ENCODE results near the gene DISC1. TPM values are rescaled to one million over a fixed set of nuclear protein-coding genes. Genes with fewer than 3 reads are reported as not detected.

DISC1 gene
- total and polyA plus RNA-seq, 7 experiments from 2014 or later, result 7.8 to 33.8 (median 17.1) TPM

GRCh38 chr1:231714440-231714839 lies 87.8 kb downstream of the DISC1 start:
- ATAC-seq, result no peak
- Mint-ChIP-seq H3K9me3 (peaks cover 1 to 10% (median 6%) of the 10 kb centered on the region in 11 donors), H3K27me3 (no peaks in the 10 kb centered on the region), H3K4me1 (peaks cover 0 to 16% (median 0%) of the 10 kb centered on the region in 7 donors), H3K4me3 (no peak overlapping the region), H3K36me3 (peaks cover 13 to 69% (median 56%) of the 10 kb centered on the region in 5 donors), H3K27ac (no peak overlapping the region)
- CTCF ChIA-PET, result no interaction called here
- no peak for DNase-seq
- POLR2A ChIA-PET, result no interaction called here
- peaks cover 0 to 10% (median 5%) of the 10 kb centered on the region in 3 experiments for H3K9me3 ChIP-seq (ENCODE audit: control insufficient read depth in 2 of 3, low read length in 3 of 3)
- peaks cover 0 to 11% (median 6%) of the 10 kb centered on the region in 3 experiments for H3K36me3 ChIP-seq (ENCODE audit: control insufficient read depth in 2 of 3, insufficient read depth in 3 of 3, low read length in 3 of 3)
- intact Hi-C loops (cut with micrococcal nuclease), result no loop called here
- no peak overlapping the region for H3K4me3 ChIP-seq (ENCODE audit: low read length)
- no peaks in the 10 kb centered on the region for H3K4me1 ChIP-seq (ENCODE audit: control insufficient read depth in 2 of 2, insufficient read depth in 2 of 2, low read length in 2 of 2)
- H3K27ac ChIP-seq (ENCODE audit: low read depth, low read length), result no peak overlapping the region
- H3K27me3 ChIP-seq (ENCODE audit: control insufficient read depth in 2 of 2, insufficient read depth in 2 of 2, low read length in 2 of 2), result no peaks in the 10 kb centered on the region

- no peak overlapping the region for H3K4me3 ChIP-seq (ENCODE audit: low read length)
- DNase-seq (no peak), ATAC-seq (no peak)
- H3K4me1 Mint-ChIP-seq, result peaks cover 0 to 13% (median 0%) of the 10 kb centered on the region in 7 donors
- H3K36me3 ChIP-seq (ENCODE audit: control insufficient read depth in 2 of 3, insufficient read depth in 3 of 3, low read length in 3 of 3), result peaks cover 0 to 8% (median 6%) of the 10 kb centered on the region in 3 experiments
- intact Hi-C loops (cut with micrococcal nuclease), result no loop called here
- POLR2A ChIA-PET, result no interaction called here
- H3K9me3 ChIP-seq (ENCODE audit: control insufficient read depth in 2 of 3, low read length in 3 of 3), result peaks cover 0 to 10% (median 5%) of the 10 kb centered on the region in 3 experiments
- H3K36me3 Mint-ChIP-seq, result peaks cover 10 to 65% (median 47%) of the 10 kb centered on the region in 5 donors
- H3K4me3 Mint-ChIP-seq, result no peak overlapping the region
- no peaks in the 10 kb centered on the region for H3K27me3 ChIP-seq (ENCODE audit: control insufficient read depth in 2 of 2, insufficient read depth in 2 of 2, low read length in 2 of 2)
- H3K27ac ChIP-seq (ENCODE audit: low read depth, low read length), result no peak overlapping the region
- H3K9me3 Mint-ChIP-seq, result peaks cover 1 to 10% (median 6%) of the 10 kb centered on the region in 11 donors
- no peaks in the 10 kb centered on the region for H3K27me3 Mint-ChIP-seq
- no peaks in the 10 kb centered on the region for H3K4me1 ChIP-seq (ENCODE audit: control insufficient read depth in 2 of 2, insufficient read depth in 2 of 2, low read length in 2 of 2)
- peak overlapping the region in 1 of 9 donors; percentile 14 for H3K27ac Mint-ChIP-seq
- CTCF ChIA-PET, result no interaction called here
Observed at GRCh38 chr1:231715816-231716722, 89.5 kb downstream of the DISC1 start.

GRCh38 chr1:231716879-231717278 lies 90.3 kb downstream of the DISC1 start:
- CTCF ChIA-PET, result no interaction called here
- Mint-ChIP-seq H3K9me3 (peaks cover under 1 to 10% (median 6%) of the 10 kb centered on the region in 11 donors), H3K27me3 (no peaks in the 10 kb centered on the region), H3K4me3 (no peak overlapping the region), H3K4me1 (peaks cover 0 to 13% (median 0%) of the 10 kb centered on the region in 7 donors), H3K27ac (no peak overlapping the region), H3K36me3 (peaks cover 10 to 65% (median 46%) of the 10 kb centered on the region in 5 donors)
- POLR2A ChIA-PET, result no interaction called here
- Histone ChIP-seq H3K27ac (ENCODE audit: low read depth, low read length) (no peak overlapping the region), H3K36me3 (ENCODE audit: control insufficient read depth in 2 of 3, insufficient read depth in 3 of 3, low read length in 3 of 3) (peaks cover 0 to 8% (median 4%) of the 10 kb centered on the region in 3 experiments), H3K27me3 (ENCODE audit: control insufficient read depth in 2 of 2, insufficient read depth in 2 of 2, low read length in 2 of 2) (no peaks in the 10 kb centered on the region), H3K9me3 (ENCODE audit: control insufficient read depth in 2 of 3, low read length in 3 of 3) (peaks cover 0 to 10% (median 5%) of the 10 kb centered on the region in 3 experiments), H3K4me1 (ENCODE audit: control insufficient read depth in 2 of 2, insufficient read depth in 2 of 2, low read length in 2 of 2) (no peaks in the 10 kb centered on the region), H3K4me3 (ENCODE audit: low read length) (no peak overlapping the region)
- ATAC-seq (no peak), DNase-seq (no peak)
- intact Hi-C loops (cut with micrococcal nuclease), result no loop called here

- intact Hi-C loops (cut with micrococcal nuclease), result no loop called here
- Histone ChIP-seq H3K27ac (ENCODE audit: low read depth, low read length) (no peak overlapping the region), H3K36me3 (ENCODE audit: control insufficient read depth in 2 of 3, insufficient read depth in 3 of 3, low read length in 3 of 3) (no peaks in the 10 kb centered on the region), H3K27me3 (ENCODE audit: control insufficient read depth in 2 of 2, insufficient read depth in 2 of 2, low read length in 2 of 2) (no peaks in the 10 kb centered on the region), H3K4me3 (ENCODE audit: low read length) (no peak overlapping the region), H3K9me3 (ENCODE audit: control insufficient read depth in 2 of 3, low read length in 3 of 3) (no peaks in the 10 kb centered on the region), H3K4me1 (ENCODE audit: control insufficient read depth in 2 of 2, insufficient read depth in 2 of 2, low read length in 2 of 2) (no peaks in the 10 kb centered on the region)
- H3K36me3 Mint-ChIP-seq, result peaks cover 4 to 57% (median 51%) of the 10 kb centered on the region in 5 donors
- H3K4me1 Mint-ChIP-seq, result peaks cover 0 to 9% (median 3%) of the 10 kb centered on the region in 7 donors
- POLR2A ChIA-PET, result no interaction called here
- no peaks in the 10 kb centered on the region for H3K27me3 Mint-ChIP-seq
- no peak overlapping the region for H3K27ac Mint-ChIP-seq
- no peak overlapping the region for H3K4me3 Mint-ChIP-seq
- ATAC-seq (no peak), DNase-seq (no peak)
- H3K9me3 Mint-ChIP-seq, result peaks cover 0 to 2% (median 0%) of the 10 kb centered on the region in 11 donors
- CTCF ChIA-PET, result no interaction called here
Observed at GRCh38 chr1:231719485-231720183, 93.0 kb downstream of the DISC1 start.

GRCh38 chr1:231720652-231721325 lies 94.2 kb downstream of the DISC1 start:
- Mint-ChIP-seq H3K4me3 (no peak overlapping the region), H3K36me3 (peaks cover 2 to 63% (median 50%) of the 10 kb centered on the region in 5 donors), H3K27ac (no peak overlapping the region), H3K9me3 (peaks cover 0 to 4% (median 0%) of the 10 kb centered on the region in 11 donors), H3K4me1 (peaks cover 0 to 15% (median 8%) of the 10 kb centered on the region in 7 donors), H3K27me3 (no peaks in the 10 kb centered on the region)
- H3K9me3 ChIP-seq (ENCODE audit: control insufficient read depth in 2 of 3, low read length in 3 of 3), result no peaks in the 10 kb centered on the region
- no peak overlapping the region for H3K27ac ChIP-seq (ENCODE audit: low read depth, low read length)
- no peaks in the 10 kb centered on the region for H3K4me1 ChIP-seq (ENCODE audit: control insufficient read depth in 2 of 2, insufficient read depth in 2 of 2, low read length in 2 of 2)
- intact Hi-C loops (cut with micrococcal nuclease), result no loop called here
- ChIA-PET CTCF (interaction anchor here (0.5 kb wide), 1 partner anchor 148 kb away, joined by 3 read pairs; no protein-coding TSS in a partner anchor), POLR2A (no interaction called here)
- no peaks in the 10 kb centered on the region for H3K27me3 ChIP-seq (ENCODE audit: control insufficient read depth in 2 of 2, insufficient read depth in 2 of 2, low read length in 2 of 2)
- H3K36me3 ChIP-seq (ENCODE audit: control insufficient read depth in 2 of 3, insufficient read depth in 3 of 3, low read length in 3 of 3), result peaks cover 0 to 4% (median 0%) of the 10 kb centered on the region in 3 experiments
- DNase-seq, result no peak
- no peak overlapping the region for H3K4me3 ChIP-seq (ENCODE audit: low read length)
- ATAC-seq, result no peak

- DNase-seq (no peak), ATAC-seq (no peak)
- no peaks in the 10 kb centered on the region for H3K27me3 Mint-ChIP-seq
- Histone ChIP-seq H3K36me3 (ENCODE audit: control insufficient read depth in 2 of 3, insufficient read depth in 3 of 3, low read length in 3 of 3) (peaks cover 0 to 4% (median 0%) of the 10 kb centered on the region in 3 experiments), H3K27me3 (ENCODE audit: control insufficient read depth in 2 of 2, insufficient read depth in 2 of 2, low read length in 2 of 2) (no peaks in the 10 kb centered on the region), H3K9me3 (ENCODE audit: control insufficient read depth in 2 of 3, low read length in 3 of 3) (no peaks in the 10 kb centered on the region), H3K4me3 (ENCODE audit: low read length) (no peak overlapping the region), H3K27ac (ENCODE audit: low read depth, low read length) (no peak overlapping the region), H3K4me1 (ENCODE audit: control insufficient read depth in 2 of 2, insufficient read depth in 2 of 2, low read length in 2 of 2) (no peaks in the 10 kb centered on the region)
- intact Hi-C loops (cut with micrococcal nuclease), result no loop called here
- H3K27ac Mint-ChIP-seq, result no peak overlapping the region
- H3K36me3 Mint-ChIP-seq, result peaks cover 2 to 64% (median 51%) of the 10 kb centered on the region in 5 donors
- ChIA-PET CTCF (interaction anchor here (0.5 kb wide), 1 partner anchor 147 kb away, joined by 3 read pairs; no protein-coding TSS in a partner anchor), POLR2A (no interaction called here)
- peaks cover 0 to 15% (median 8%) of the 10 kb centered on the region in 7 donors for H3K4me1 Mint-ChIP-seq
- peaks cover 0 to 4% (median 0%) of the 10 kb centered on the region in 11 donors for H3K9me3 Mint-ChIP-seq
- H3K4me3 Mint-ChIP-seq, result no peak overlapping the region
Observed at GRCh38 chr1:231721436-231721835, 94.8 kb downstream of the DISC1 start.
